ENCODE results near the gene RIMKLA.

Gene RIMKLA

GRCh38 chr1:42380586-42381279 is at the start of gene RIMKLA:
Gene RIMKLA, plus strand, starts transcription at chr1:42380792. Its CDS starts 143 bp downstream, at chr1:42380935.
- peak; percentile 7 for DNase-seq

- DNase-seq, result no peak
Measured at GRCh38 chr1:42332877-42333276, 47.7 kb upstream of the RIMKLA start.

- peak; percentile 24 for DNase-seq
Measured at GRCh38 chr1:42333662-42334239, 46.8 kb upstream of the RIMKLA start.

- DNase-seq, result peak; percentile 49
Measured at GRCh38 chr1:42334240-42335049, 46.1 kb upstream of the RIMKLA start.

GRCh38 chr1:42335050-42335808 is 45.4 kb upstream of the RIMKLA start, which contains the start of gene FOXJ3:
Gene FOXJ3, minus strand, starts transcription at chr1:42335235. Its CDS starts 24,142 bp downstream, at chr1:42311093.
- peak; percentile 92 for DNase-seq

- peak; percentile 26 for DNase-seq
Measured at GRCh38 chr1:42335809-42336518, 44.6 kb upstream of the RIMKLA start.

- DNase-seq, result no peak
Measured at GRCh38 chr1:42336978-42337377, 43.6 kb upstream of the RIMKLA start.

GRCh38 chr1:42340093-42340492 is 40.5 kb upstream of the RIMKLA start:
- DNase-seq, result no peak

- DNase-seq, result no peak
Measured at GRCh38 chr1:42340901-42341300, 39.7 kb upstream of the RIMKLA start.

- DNase-seq, result no peak
Measured at GRCh38 chr1:42343049-42343448, 37.5 kb upstream of the RIMKLA start.

- no peak for DNase-seq
Measured at GRCh38 chr1:42348498-42348897, 32.1 kb upstream of the RIMKLA start.

- no peak for DNase-seq
Measured at GRCh38 chr1:42350086-42350485, 30.5 kb upstream of the RIMKLA start.

- DNase-seq, result peak; percentile 13
Measured at GRCh38 chr1:42358791-42359190, 21.8 kb upstream of the RIMKLA start.

- no peak for DNase-seq
Measured at GRCh38 chr1:42359466-42359865, 21.1 kb upstream of the RIMKLA start.

GRCh38 chr1:42364089-42364488 is 16.5 kb upstream of the RIMKLA start:
- no peak for DNase-seq

GRCh38 chr1:42364542-42364941 is 16.1 kb upstream of the RIMKLA start:
- DNase-seq, result no peak

GRCh38 chr1:42365118-42365517 is 15.5 kb upstream of the RIMKLA start:
- DNase-seq, result no peak

GRCh38 chr1:42368096-42368795 is 12.3 kb upstream of the RIMKLA start:
- DNase-seq, result no peak

GRCh38 chr1:42369471-42369870 is 11.1 kb upstream of the RIMKLA start:
- no peak for DNase-seq

GRCh38 chr1:42370876-42371549 is 9.6 kb upstream of the RIMKLA start:
- no peak for DNase-seq

GRCh38 chr1:42372796-42373195 is 7.8 kb upstream of the RIMKLA start:
- no peak for DNase-seq
